Osteocyte (in vitro differentiated cells): ENCODE measurements around the gene ASCL5. TPM values are rescaled to one million over a fixed set of nuclear protein-coding genes. Genes with fewer than 3 reads are reported as not detected.

ENCODE experiments used
- DNase-seq: peaks from one replicate; pipeline ENCODE4 v3.0.0; 2021; ENCODE audit warnings: mixed read lengths; ENCODE audit not compliant: unreplicated experiment; ENCODE audit errors: extremely low spot score
- H3K27ac Mint-ChIP-seq: one replicate; pipeline ENCODE4 v1.8.0; 2021; ENCODE audit warnings: mild to moderate bottlenecking, mixed read lengths; ENCODE audit not compliant: unreplicated experiment
- H3K27me3 Mint-ChIP-seq: one replicate; pipeline ENCODE4 v1.8.0; 2021; ENCODE audit warnings: mixed read lengths; ENCODE audit not compliant: unreplicated experiment
- H3K36me3 Mint-ChIP-seq: one replicate; pipeline ENCODE4 v1.8.0; 2021; ENCODE audit warnings: mixed read lengths; ENCODE audit not compliant: unreplicated experiment
- H3K4me1 Mint-ChIP-seq: one replicate; pipeline ENCODE4 v1.8.0; 2021; ENCODE audit warnings: mixed read lengths; ENCODE audit not compliant: unreplicated experiment
- H3K4me3 Mint-ChIP-seq: one replicate; pipeline ENCODE4 v1.8.0; 2021; ENCODE audit warnings: mild to moderate bottlenecking, moderate library complexity, mixed read lengths; ENCODE audit not compliant: unreplicated experiment
- H3K9me3 Mint-ChIP-seq: one replicate; pipeline ENCODE4 v1.8.0; 2021; ENCODE audit warnings: mixed read lengths; ENCODE audit not compliant: unreplicated experiment
- total RNA-seq: library from RNA; stranded (reverse); gene quantifications from 2 replicates; pipeline ENCODE4 v1.2.1, GENCODE V29; 2021
- TF ChIP-seq, protein P1 (sequence below): fragments of 200-600 bp; sonication (generic); IDR thresholded peaks from 2 replicates; pipeline ENCODE4 v1.5.0; 2021; ENCODE audit warnings: antibody characterized with exemption, mild to moderate bottlenecking, moderate library complexity

Gene ASCL5
- total RNA-seq, 1 donor from 2014 or later: not detected

- Mint-ChIP-seq H3K27ac (no peak overlapping the region), H3K36me3 (peaks cover 56% of the 10 kb centered on the region), H3K27me3 (no peaks in the 10 kb centered on the region), H3K4me1 (peaks cover 14% of the 10 kb centered on the region), H3K9me3 (no peaks in the 10 kb centered on the region), H3K4me3 (no peak overlapping the region)
- DNase-seq: no peak
- TF ChIP-seq, protein P1, sequence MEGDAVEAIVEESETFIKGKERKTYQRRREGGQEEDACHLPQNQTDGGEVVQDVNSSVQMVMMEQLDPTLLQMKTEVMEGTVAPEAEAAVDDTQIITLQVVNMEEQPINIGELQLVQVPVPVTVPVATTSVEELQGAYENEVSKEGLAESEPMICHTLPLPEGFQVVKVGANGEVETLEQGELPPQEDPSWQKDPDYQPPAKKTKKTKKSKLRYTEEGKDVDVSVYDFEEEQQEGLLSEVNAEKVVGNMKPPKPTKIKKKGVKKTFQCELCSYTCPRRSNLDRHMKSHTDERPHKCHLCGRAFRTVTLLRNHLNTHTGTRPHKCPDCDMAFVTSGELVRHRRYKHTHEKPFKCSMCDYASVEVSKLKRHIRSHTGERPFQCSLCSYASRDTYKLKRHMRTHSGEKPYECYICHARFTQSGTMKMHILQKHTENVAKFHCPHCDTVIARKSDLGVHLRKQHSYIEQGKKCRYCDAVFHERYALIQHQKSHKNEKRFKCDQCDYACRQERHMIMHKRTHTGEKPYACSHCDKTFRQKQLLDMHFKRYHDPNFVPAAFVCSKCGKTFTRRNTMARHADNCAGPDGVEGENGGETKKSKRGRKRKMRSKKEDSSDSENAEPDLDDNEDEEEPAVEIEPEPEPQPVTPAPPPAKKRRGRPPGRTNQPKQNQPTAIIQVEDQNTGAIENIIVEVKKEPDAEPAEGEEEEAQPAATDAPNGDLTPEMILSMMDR: no peak
Measured at GRCh38 chr1:201142011-201142848, 15.2 kb upstream of the ASCL5 start.

- Mint-ChIP-seq H3K4me3 (no peak overlapping the region), H3K27ac (no peak overlapping the region), H3K4me1 (peaks cover 16% of the 10 kb centered on the region), H3K9me3 (no peaks in the 10 kb centered on the region), H3K27me3 (no peaks in the 10 kb centered on the region), H3K36me3 (peaks cover 50% of the 10 kb centered on the region)
- DNase-seq: no peak
- TF ChIP-seq, protein P1: no peak
Measured at GRCh38 chr1:201141418-201141817, 14.4 kb upstream of the ASCL5 start.

DNA sequence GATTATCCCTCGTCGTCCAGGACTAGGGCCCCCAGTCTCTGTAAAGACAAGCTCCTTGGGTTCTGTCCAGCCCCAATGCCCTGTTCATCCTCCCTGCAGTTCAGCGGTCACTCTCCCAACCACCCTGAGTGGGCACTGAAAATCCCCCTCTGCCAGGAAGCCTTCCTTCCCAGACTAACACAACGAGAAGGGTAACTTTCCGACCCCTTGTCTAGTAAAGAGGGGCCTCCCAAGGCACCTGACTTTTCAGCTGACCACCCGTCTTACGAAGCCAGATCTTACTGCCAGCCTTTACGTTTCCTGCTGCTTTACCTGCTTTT, 13.9 kb upstream of the ASCL5 start:
- Mint-ChIP-seq H3K36me3 (peaks cover 47% of the 10 kb centered on the region), H3K4me3 (no peak overlapping the region), H3K27me3 (no peaks in the 10 kb centered on the region), H3K9me3 (no peaks in the 10 kb centered on the region), H3K4me1 (peaks cover 16% of the 10 kb centered on the region), H3K27ac (no peak overlapping the region)
- no peak for DNase-seq
- TF ChIP-seq, protein P1: no peak

DNA sequence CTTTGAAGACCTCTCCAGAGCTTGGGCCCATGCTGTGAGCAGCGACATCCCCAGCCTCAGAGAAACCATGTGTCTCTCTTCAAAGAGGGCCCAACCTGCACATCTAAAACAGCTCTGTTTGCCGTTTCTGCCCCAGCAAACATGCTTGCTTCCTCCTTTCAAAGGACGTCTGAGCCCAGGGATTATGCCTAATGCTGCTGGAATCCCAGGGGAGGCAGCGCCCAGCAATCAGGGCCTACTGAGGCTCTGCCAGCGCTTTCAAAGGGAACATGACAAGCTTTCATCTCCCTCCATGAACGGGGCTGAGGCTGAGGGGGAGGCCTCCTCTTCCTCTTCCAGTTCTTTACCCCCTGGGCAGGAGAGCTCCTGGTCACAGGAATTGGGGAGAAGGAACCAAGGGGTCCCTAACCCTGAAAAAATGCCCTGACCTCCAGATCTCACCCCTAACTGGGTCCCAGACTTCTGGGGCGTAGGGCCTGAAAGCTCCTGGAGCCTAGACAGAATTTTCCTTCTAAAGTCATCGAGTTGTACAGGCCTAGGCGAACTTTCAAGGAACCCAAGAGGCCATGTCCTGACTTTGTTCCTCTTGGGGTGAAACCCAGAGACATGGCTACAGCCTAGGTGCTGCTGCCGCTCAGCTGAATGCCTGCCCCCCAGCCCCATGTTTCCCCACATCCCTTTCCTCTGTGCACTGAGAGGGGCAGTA, 13.4 kb upstream of the ASCL5 start:
- H3K36me3 Mint-ChIP-seq: peaks cover 52% of the 10 kb centered on the region

GRCh38 chr1:201139756-201140155, 12.8 kb upstream of the ASCL5 start:
- Mint-ChIP-seq H3K27ac (no peak overlapping the region), H3K27me3 (no peaks in the 10 kb centered on the region), H3K9me3 (no peaks in the 10 kb centered on the region), H3K36me3 (peaks cover 52% of the 10 kb centered on the region), H3K4me3 (no peak overlapping the region), H3K4me1 (peaks cover 16% of the 10 kb centered on the region)
- DNase-seq: no peak
- TF ChIP-seq, protein P1: no peak

More for the DNA sequence above, 13.4 kb upstream of the ASCL5 start:
- H3K4me1 Mint-ChIP-seq: peaks cover 16% of the 10 kb centered on the region
- H3K27me3 Mint-ChIP-seq: no peaks in the 10 kb centered on the region
- H3K4me3 Mint-ChIP-seq: no peak overlapping the region
- TF ChIP-seq, protein P1: no peak
- no peak for DNase-seq
- H3K27ac Mint-ChIP-seq: no peak overlapping the region
- H3K9me3 Mint-ChIP-seq: no peaks in the 10 kb centered on the region
